Measurements from ENCODE around the gene RAB44. TPM values are rescaled to one million over a fixed set of nuclear protein-coding genes. Genes with fewer than 3 reads are reported as not detected.

RAB44 gene
- total and polyA plus RNA-seq, 12 donors, result 0.03 to 0.16 TPM; not detected in 10

GRCh38 chr6:36728289-36729160, 30.9 kb downstream of the RAB44 start:
- Histone ChIP-seq H3K4me1 (replicated peaks in 1 of 2) (no peaks in the 10 kb centered on the region), H3K27me3 (no peaks in the 10 kb centered on the region), H3K4me3 (no peak overlapping the region), H3K9me3 (replicated peaks in 1 of 3) (no peaks in the 10 kb centered on the region), H3K36me3 (replicated peaks in 1 of 2) (no peaks in the 10 kb centered on the region), H3K27ac (peak overlapping the region in 1 of 5 donors; percentile 29)
- no peak for DNase-seq
- TF ChIP-seq CTCF (IDR thresholded peaks at IDR 0.05) (no peak), POLR2A (IDR thresholded peaks at IDR 0.05) (no peak)
- 77 to 82% (median 80%) methylated on average over 8 to 11 of the region's 11 CpGs for WGBS, 4 donors
- intact Hi-C loops (cut with DNase I), result loop anchor here (5.0 to 10.0 kb wide), 3 partner anchors 116 to 314 kb away; no protein-coding TSS in a partner anchor

- Histone ChIP-seq H3K36me3 (replicated peaks in 1 of 2) (no peaks in the 10 kb centered on the region), H3K9me3 (replicated peaks in 1 of 3) (no peaks in the 10 kb centered on the region), H3K4me3 (no peak overlapping the region), H3K4me1 (replicated peaks in 1 of 2) (no peaks in the 10 kb centered on the region), H3K27me3 (no peaks in the 10 kb centered on the region), H3K27ac (no peak overlapping the region)
- no peak for DNase-seq
- TF ChIP-seq CTCF (IDR thresholded peaks at IDR 0.05) (no peak), POLR2A (IDR thresholded peaks at IDR 0.05) (no peak)
- intact Hi-C loops (cut with DNase I), result loop anchor here (5.0 to 10.0 kb wide), 3 partner anchors 117 to 314 kb away; no protein-coding TSS in a partner anchor
- WGBS, 4 donors, result 42 to 63% (median 54%) methylated on average over 3 of the region's 3 CpGs
Measured at GRCh38 chr6:36729161-36729524, 31.5 kb downstream of the RAB44 start.

GRCh38 chr6:36730424-36731380, 33.1 kb downstream of the RAB44 start:
- no peak for DNase-seq
- Histone ChIP-seq H3K9me3 (replicated peaks in 1 of 3) (no peaks in the 10 kb centered on the region), H3K4me1 (replicated peaks in 1 of 2) (peaks cover 0 to 5% of the 10 kb centered on the region in 2 donors), H3K27ac (no peak overlapping the region), H3K36me3 (replicated peaks in 1 of 2) (no peaks in the 10 kb centered on the region), H3K27me3 (no peaks in the 10 kb centered on the region), H3K4me3 (no peak overlapping the region)
- intact Hi-C loops (cut with DNase I), result no loop called here
- 87 to 90% (median 88%) methylated on average over 10 to 15 of the region's 15 CpGs for WGBS, 4 donors
- no peak for TF ChIP-seq POLR2A (IDR thresholded peaks at IDR 0.05)
- no peak for TF ChIP-seq CTCF (IDR thresholded peaks at IDR 0.05)

Measured in adrenal gland (tissue), 12 donors.